Stimulated activated naive CD8-positive, alpha-beta T cell treated with anti-CD3 and anti-CD28 coated beads, Interleukin-15, Interleukin-2, amounts not matched to agents 100 ng/mL and 50 ng/mL, for 24 hours (primary cell): ENCODE results near the gene ZC3H12D.
"Not testable (repeated sequence)": the region's sequence is repeated elsewhere in the genome, so short reads cannot be mapped to it uniquely, and the experiment has no call there.

ENCODE experiments used
- H3K27ac Mint-ChIP-seq: one replicate; pipeline ENCODE4 v1.8.0; 2021; ENCODE audit warnings: mild to moderate bottlenecking, mixed read lengths
- H3K27me3 Mint-ChIP-seq: one replicate; pipeline ENCODE4 v1.8.0; 2021; ENCODE audit warnings: mixed read lengths
- H3K36me3 Mint-ChIP-seq: one replicate; pipeline ENCODE4 v1.8.0; 2021; ENCODE audit warnings: low read depth, mixed read lengths
- H3K4me1 Mint-ChIP-seq: one replicate; pipeline ENCODE4 v1.8.0; 2021; ENCODE audit warnings: low read depth, mixed read lengths
- H3K4me3 Mint-ChIP-seq: one replicate; pipeline ENCODE4 v1.8.0; 2021; ENCODE audit warnings: mild to moderate bottlenecking, mixed read lengths
- H3K9me3 Mint-ChIP-seq: one replicate; pipeline ENCODE4 v1.8.0; 2021; ENCODE audit warnings: mixed read lengths

ZC3H12D gene

DNA sequence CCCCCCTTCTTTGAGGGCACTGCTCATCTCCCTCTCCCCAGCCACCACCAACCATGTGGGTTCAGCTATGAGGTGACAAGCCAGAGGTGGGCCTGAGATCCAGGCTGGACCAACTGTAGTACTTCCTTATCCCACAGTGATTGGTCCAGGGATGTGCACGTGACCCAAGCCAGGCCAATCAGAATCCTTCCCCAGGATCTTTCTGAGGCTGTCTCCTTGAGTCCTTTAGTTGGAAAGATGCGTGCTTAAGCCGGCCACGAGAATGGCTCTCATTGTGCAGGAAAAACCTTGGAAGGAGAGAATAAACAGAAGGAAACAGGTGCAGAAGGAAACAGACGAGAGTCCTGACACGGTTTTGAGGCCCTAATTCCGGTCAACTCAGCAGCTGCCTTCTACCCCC lies 39.2 kb downstream of the ZC3H12D start:
- Mint-ChIP-seq H3K27ac (no peak overlapping the region), H3K4me3 (no peak overlapping the region), H3K27me3 (no peaks in the 10 kb centered on the region), H3K9me3 (no peaks in the 10 kb centered on the region), H3K36me3 (peaks cover 16% of the 10 kb centered on the region), H3K4me1 (peaks cover 8% of the 10 kb centered on the region)

DNA sequence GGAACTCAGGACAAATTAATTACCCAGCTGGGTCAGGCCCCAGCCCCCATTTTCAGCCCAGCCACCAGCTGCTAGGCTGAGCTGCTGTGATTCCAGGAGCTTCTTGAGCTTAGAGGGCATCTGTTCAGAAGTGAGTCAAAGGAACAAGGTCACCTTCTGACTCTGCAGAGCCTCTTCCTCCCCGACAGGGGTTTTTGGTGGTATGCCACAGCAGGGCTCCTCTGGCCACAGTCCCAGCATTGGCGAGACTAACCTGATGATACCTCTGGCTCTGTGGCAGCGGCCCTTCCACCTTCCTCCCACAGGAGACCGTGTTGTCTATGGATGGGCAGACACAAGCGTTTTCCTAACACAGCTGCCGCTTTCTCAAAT lies 39.7 kb downstream of the ZC3H12D start:
- Mint-ChIP-seq H3K36me3 (peaks cover 14% of the 10 kb centered on the region), H3K27ac (no peak overlapping the region), H3K4me3 (no peak overlapping the region)

GRCh38 chr6:149444360-149445094 lies 40.3 kb downstream of the ZC3H12D start:
- not testable (repeated sequence) for H3K4me3 Mint-ChIP-seq, H3K9me3 Mint-ChIP-seq, H3K27me3 Mint-ChIP-seq, H3K27ac Mint-ChIP-seq, H3K36me3 Mint-ChIP-seq, H3K4me1 Mint-ChIP-seq

More for the DNA sequence above, 39.7 kb downstream of the ZC3H12D start:
- Mint-ChIP-seq H3K27me3 (no peaks in the 10 kb centered on the region), H3K9me3 (no peaks in the 10 kb centered on the region), H3K4me1 (peaks cover 8% of the 10 kb centered on the region)

DNA sequence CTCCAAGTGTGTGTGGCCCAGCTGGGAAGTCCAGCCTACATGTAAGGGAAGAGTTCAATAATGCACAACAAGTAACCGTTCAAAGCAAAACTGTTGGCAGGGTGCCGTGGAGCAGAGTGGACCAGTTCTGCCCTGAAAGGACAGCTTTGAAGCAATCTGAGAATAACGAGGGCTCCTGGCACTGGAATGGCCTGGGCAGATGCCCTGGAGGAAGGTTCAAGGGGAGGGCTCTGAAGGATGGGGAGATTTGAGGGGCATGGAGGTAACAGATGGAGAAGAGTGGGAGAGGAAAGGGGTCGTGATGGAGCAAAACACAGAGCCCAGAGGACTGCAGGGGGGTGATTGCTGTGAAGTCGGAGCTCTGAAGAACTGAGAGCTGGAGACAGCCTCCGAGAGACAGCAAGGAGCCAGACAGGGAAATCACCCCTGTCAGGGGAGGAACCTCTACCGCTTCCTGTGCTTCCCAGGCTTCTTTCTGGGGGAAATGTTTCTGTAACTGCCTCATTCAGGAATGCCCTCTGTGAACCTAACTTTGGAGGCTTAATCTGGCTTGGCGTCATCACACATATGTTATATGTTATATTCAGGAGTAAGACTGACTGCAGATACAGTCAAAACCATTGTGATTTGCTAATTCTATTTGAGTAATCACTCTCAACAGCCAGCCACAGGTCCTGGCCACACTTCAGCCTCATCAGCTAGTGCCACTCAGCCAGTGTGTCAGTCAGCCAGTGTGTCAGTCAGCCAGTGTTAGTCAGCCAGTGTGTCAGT lies 41.2 kb downstream of the ZC3H12D start:
- H3K36me3 Mint-ChIP-seq, result peaks cover 7% of the 10 kb centered on the region
- no peak overlapping the region for H3K4me3 Mint-ChIP-seq
- H3K27ac Mint-ChIP-seq, result no peak overlapping the region
- no peaks in the 10 kb centered on the region for H3K9me3 Mint-ChIP-seq
- H3K27me3 Mint-ChIP-seq, result no peaks in the 10 kb centered on the region
- H3K4me1 Mint-ChIP-seq, result peaks cover 14% of the 10 kb centered on the region

DNA sequence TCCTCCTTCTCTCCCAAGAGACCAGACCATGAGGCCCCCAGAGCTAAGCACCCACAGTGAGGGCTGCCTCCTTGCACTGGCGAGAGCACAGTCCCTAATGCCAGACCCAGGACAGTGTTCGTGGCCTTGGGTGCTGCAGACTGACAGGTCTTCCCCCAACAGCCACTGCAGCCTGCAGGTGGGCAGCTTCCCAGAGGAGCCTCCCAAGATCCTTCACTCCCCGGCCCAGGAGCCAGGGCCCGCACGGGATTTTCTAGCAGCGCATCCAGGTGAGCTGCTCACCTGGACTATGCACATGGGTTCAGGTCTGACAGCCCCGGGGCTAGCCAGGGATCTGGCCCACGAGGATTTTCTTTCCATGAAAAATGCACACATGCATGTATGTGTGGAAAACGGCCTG lies 43.1 kb downstream of the ZC3H12D start:
- Mint-ChIP-seq H3K27me3 (no peaks in the 10 kb centered on the region), H3K9me3 (no peaks in the 10 kb centered on the region), H3K36me3 (no peaks in the 10 kb centered on the region), H3K4me3 (no peak overlapping the region), H3K27ac (no peak overlapping the region), H3K4me1 (peaks cover 24% of the 10 kb centered on the region)

DNA sequence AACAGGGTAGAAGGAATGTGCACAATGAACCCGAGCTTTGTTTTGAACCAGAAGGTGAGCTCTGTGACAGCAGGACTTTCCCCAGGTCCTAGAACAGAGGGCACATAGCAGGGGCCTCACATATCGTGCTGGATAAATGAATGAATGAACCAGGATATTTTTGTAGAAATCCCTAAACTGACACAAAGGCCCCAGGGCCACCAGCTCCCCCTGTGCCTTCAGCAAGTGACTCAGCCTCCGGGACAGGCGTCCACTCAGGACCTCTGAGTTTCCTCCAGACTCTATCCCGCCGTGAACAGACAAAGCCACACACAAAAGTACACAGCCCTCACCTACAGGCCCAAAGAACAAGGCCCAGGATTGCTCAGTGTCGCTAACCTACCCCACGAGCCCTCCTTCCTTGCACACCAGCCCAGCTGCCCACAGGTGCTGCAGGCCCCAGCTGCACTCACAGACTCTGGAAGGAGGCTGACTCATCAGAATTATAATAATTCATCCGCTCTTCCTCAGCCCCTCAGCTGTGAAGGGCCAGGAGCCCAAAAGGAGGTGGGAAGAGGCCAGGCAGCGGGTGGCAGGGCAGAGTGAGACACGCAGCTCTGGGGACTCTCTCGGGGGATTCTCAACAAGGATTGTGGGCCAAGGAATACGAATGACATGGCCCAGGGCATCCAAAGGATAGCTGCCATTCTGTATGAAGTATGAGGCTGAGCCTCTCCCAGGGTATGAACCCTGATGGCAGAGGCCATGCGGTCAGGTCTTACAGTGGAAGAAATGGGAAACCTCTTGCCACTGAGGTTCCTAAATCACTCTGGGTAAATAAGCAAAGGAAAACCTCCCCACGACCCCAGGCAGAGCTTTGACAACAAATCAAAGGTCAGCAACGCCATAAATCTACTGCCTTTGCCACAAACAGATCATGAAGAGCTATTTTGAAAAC lies 43.8 kb downstream of the ZC3H12D start:
- Mint-ChIP-seq H3K27me3 (no peaks in the 10 kb centered on the region), H3K4me3 (no peak overlapping the region), H3K36me3 (no peaks in the 10 kb centered on the region), H3K9me3 (no peaks in the 10 kb centered on the region), H3K4me1 (peaks cover 24% of the 10 kb centered on the region), H3K27ac (no peak overlapping the region)

- Mint-ChIP-seq H3K27ac (no peak overlapping the region), H3K9me3 (no peaks in the 10 kb centered on the region)
Measured at GRCh38 chr6:149439626-149440025, 45.2 kb downstream of the ZC3H12D start.

GRCh38 chr6:149438855-149439254 lies 46.0 kb downstream of the ZC3H12D start:
- no peaks in the 10 kb centered on the region for H3K9me3 Mint-ChIP-seq
- no peaks in the 10 kb centered on the region for H3K27me3 Mint-ChIP-seq
- no peak overlapping the region for H3K27ac Mint-ChIP-seq
- no peaks in the 10 kb centered on the region for H3K36me3 Mint-ChIP-seq
- H3K4me3 Mint-ChIP-seq, result no peak overlapping the region
- H3K4me1 Mint-ChIP-seq, result peaks cover 19% of the 10 kb centered on the region

More at GRCh38 chr6:149439626-149440025, 45.2 kb downstream of the ZC3H12D start:
- H3K27me3 Mint-ChIP-seq, result no peaks in the 10 kb centered on the region
- H3K4me3 Mint-ChIP-seq, result no peak overlapping the region
- H3K36me3 Mint-ChIP-seq, result no peaks in the 10 kb centered on the region
- H3K4me1 Mint-ChIP-seq, result peaks cover 22% of the 10 kb centered on the region

DNA sequence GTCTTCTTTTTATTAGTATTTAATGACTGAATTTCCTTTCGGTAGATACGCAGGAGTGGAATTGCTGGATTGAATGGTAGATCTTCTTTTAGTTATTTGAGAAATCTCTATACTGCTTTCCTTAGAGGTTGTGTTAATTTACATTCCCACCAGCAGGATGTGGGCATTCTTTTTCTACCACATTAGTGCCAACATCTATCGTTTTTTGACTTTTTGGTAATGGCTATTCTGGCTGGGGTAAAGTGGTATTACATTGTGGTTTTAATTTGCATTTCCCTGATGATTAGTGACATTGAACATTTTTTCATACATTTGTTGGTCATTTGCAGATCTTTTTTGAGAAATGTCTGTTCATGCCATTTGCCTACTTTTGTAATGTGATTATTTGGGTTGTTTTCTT lies 47.6 kb downstream of the ZC3H12D start:
- no peak overlapping the region for H3K4me3 Mint-ChIP-seq
- no peaks in the 10 kb centered on the region for H3K9me3 Mint-ChIP-seq
- H3K4me1 Mint-ChIP-seq, result peaks cover 19% of the 10 kb centered on the region
- no peaks in the 10 kb centered on the region for H3K27me3 Mint-ChIP-seq
- no peak overlapping the region for H3K27ac Mint-ChIP-seq
- H3K36me3 Mint-ChIP-seq, result no peaks in the 10 kb centered on the region

DNA sequence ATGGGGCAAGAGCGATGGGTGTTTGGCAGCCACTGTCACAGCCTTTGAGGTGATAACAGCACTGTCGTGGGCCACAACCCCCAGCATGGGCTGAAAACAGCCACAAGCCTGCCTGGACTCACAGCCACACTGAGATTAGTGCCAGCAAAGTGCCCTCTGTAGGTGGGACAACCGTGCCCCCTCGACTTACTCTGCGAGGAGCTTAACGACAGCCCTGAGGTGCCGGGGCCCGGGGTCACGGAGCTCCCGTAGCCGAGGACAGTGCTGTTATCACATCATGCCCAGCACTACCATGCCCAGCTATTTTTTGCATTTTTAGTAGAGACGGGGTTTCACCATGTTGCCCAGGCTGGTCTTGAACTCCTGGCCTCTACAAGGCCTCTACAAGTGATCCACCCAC lies 48.2 kb downstream of the ZC3H12D start:
- Mint-ChIP-seq H3K27ac (no peak overlapping the region), H3K36me3 (no peaks in the 10 kb centered on the region), H3K4me3 (no peak overlapping the region), H3K4me1 (peaks cover 24% of the 10 kb centered on the region), H3K27me3 (no peaks in the 10 kb centered on the region), H3K9me3 (no peaks in the 10 kb centered on the region)

DNA sequence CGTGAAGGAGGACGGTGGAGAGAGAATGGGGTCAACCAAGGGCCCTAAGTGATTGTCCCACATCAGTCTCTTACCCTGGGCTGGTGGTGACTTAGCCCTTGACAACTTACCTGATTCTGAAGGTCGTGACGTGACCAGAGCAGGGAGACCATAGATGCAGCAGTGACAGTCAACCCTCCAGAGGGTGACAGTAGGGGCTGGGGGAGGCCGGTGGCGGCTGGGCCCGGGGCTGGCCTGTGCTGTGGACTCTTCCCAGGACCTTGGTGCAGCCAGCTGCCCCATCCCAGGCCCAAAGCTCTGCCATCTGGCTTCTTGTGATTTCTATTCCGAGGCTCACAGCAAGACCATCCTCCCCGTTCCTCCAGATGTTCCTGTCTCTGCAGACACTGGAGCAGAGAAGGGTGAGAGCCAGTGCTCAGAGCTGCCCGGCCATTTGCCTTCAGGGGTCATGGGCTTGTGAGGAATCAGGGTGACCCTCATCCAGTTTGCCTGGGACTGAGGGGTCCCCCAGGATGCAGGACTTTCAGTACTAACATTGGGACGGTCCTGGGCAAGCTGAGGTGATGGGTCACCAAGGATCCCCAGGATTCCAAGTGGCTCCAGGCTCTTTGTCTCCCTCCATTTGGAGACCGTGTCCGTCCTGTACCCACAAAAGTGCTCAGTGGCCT lies 48.8 kb downstream of the ZC3H12D start:
- Mint-ChIP-seq H3K27me3 (no peaks in the 10 kb centered on the region), H3K36me3 (no peaks in the 10 kb centered on the region), H3K9me3 (no peaks in the 10 kb centered on the region), H3K4me1 (peaks cover 24% of the 10 kb centered on the region), H3K4me3 (no peak overlapping the region), H3K27ac (no peak overlapping the region)

- Mint-ChIP-seq H3K27ac (no peak overlapping the region), H3K9me3 (no peaks in the 10 kb centered on the region), H3K4me1 (peaks cover 17% of the 10 kb centered on the region), H3K27me3 (no peaks in the 10 kb centered on the region), H3K4me3 (no peak overlapping the region), H3K36me3 (no peaks in the 10 kb centered on the region)
Measured at GRCh38 chr6:149433881-149434280, 50.9 kb downstream of the ZC3H12D start.

DNA sequence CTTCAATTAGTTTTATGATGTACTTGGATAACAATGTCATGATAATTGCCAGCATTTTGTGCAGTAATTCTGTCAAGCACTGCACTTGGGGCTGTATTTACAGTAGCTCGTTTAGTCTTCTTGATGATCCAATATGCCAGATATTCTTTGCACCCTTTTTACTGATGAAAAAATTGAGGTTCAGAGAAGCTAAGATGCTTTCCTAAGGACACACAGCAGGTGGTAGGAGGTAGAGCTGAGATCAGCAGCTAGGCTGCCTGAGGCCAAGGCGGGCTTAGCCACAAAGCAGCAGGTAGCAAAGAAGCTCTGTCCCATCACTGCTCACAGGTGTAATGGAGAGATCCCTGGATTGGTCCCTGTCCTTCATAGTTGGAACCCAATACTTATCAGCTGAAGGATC lies 51.4 kb downstream of the ZC3H12D start:
- no peaks in the 10 kb centered on the region for H3K36me3 Mint-ChIP-seq
- H3K27me3 Mint-ChIP-seq, result no peaks in the 10 kb centered on the region
- H3K4me1 Mint-ChIP-seq, result peaks cover 16% of the 10 kb centered on the region
- no peak overlapping the region for H3K27ac Mint-ChIP-seq
- no peaks in the 10 kb centered on the region for H3K9me3 Mint-ChIP-seq
- H3K4me3 Mint-ChIP-seq, result no peak overlapping the region

- Mint-ChIP-seq H3K4me1 (peaks cover 8% of the 10 kb centered on the region), H3K36me3 (no peaks in the 10 kb centered on the region), H3K9me3 (no peaks in the 10 kb centered on the region), H3K27me3 (no peaks in the 10 kb centered on the region), H3K4me3 (peak overlapping the region; percentile 47), H3K27ac (peak overlapping the region; percentile 52)
Measured at GRCh38 chr6:149431905-149432775, 52.7 kb downstream of the ZC3H12D start.
